ENCODE measurements around the gene SDR42E2. TPM values are rescaled to one million over a fixed set of nuclear protein-coding genes. Genes with fewer than 3 reads are reported as not detected.
A peak's percentile ranks its signal among the peaks of the same experiment; 100 is the strongest.
"Not testable (repeated sequence)": the region's sequence is repeated elsewhere in the genome, so short reads cannot be mapped to it uniquely, and the experiment has no call there.

Gene SDR42E2
- total RNA-seq, 2 experiments from 2014 or later = 0.23 to 0.44 TPM

DNA sequence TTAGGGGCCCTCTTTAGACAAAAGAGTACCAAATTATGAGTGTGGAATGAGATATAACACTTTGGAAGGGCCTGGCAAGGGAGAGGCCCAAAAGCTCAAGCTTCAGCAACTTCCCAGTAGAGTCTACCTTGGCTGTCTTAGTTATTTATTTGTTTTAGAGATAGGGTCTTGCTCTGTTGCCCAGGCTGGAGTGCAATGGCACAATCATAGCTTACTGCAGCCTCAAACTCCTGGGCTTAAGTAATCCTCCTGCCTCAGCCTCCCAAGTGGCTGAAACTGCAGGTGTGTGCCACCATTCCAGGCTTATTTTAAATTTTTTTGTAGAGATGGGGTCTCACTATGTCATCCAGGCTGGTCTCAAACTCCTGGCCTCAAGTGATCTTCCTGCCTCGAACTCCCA lies 10.3 kb downstream of the SDR42E2 start:
- DNase-seq; H3K27me3 Mint-ChIP-seq; H3K9me3 Mint-ChIP-seq; H3K4me3 Mint-ChIP-seq; ATAC-seq (ENCODE audit: low read depth); POLR2A ChIA-PET; H3K27ac Mint-ChIP-seq; H3K4me1 Mint-ChIP-seq; H3K36me3 Mint-ChIP-seq: not testable (repeated sequence)

DNA sequence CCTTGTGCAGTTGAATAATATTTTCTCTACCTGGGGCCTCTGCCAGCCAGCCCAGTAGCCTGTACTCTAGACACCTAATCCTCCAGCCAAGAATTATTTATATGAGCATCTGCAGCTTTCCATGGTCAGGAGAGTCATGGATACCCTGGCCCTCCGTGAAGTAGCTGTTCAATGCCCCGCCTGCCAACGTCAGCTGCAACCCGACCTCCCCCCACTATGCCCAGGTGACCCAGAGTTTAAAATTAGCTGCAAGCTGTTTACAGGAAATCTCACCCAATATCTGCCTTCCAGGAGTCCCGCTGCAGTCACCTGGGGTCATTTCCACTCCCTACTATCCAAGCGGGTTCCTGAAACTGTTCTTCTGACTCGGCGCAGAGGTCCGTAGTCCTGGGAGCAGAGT lies 12.3 kb downstream of the SDR42E2 start:
- Mint-ChIP-seq H3K27me3 (no peaks in the 10 kb centered on the region), H3K4me1 (no peaks in the 10 kb centered on the region), H3K4me3 (no peak overlapping the region), H3K36me3 (no peaks in the 10 kb centered on the region), H3K9me3 (no peaks in the 10 kb centered on the region), H3K27ac (no peak overlapping the region)
- DNase-seq (no peak), ATAC-seq (ENCODE audit: low read depth) (no peak)
- POLR2A ChIA-PET = no interaction called here

DNA sequence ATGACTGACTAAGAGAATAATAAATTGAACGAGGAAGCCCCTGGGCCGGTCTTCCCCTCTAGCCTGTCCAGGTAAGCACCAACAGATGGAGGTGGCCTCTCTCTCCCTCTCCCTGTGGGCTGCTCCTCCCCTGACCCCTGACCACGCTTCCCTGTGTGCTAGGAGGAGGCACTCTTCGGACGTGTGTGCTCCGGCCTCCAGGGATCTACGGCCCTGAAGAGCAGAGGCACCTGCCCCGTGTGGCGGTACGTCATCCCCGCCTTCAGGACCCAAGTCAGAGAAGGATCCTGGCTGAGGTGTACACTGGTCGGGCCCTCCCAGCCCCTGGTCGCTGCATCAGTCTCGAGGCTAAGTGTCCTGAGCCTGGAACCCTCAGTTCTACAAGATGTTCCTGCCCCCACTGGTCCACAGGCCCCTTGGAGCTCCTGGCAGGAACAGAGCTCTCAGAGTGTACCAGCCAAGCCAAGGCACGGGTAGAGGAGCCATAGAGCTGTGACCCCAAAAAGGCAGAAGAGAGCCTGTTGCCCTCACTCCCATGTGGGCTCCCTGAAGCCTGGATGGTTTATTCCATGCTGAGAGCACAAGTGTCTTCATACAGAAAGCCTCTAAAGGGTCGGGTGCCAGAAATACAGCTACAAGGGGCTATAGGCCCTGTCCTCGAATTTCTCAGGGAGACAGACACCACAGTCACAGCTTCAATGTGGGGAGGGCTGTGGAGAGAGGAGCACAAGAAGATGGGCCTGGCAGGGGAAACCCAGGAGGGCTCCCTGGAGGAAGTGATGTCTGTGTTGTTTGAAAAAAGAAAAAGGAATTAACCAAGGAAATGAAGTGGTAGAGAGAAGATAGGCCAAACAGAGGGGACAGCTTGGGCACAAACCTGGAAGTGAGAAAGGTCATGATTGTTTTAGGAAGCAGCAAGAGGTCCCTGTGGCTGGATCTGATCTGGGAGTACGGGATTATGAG lies 15.9 kb downstream of the SDR42E2 start:
- H3K4me1 Mint-ChIP-seq = no peaks in the 10 kb centered on the region
- H3K36me3 Mint-ChIP-seq = no peaks in the 10 kb centered on the region
- POLR2A ChIA-PET = no interaction called here
- no peak overlapping the region for H3K27ac Mint-ChIP-seq
- ATAC-seq (ENCODE audit: low read depth) = no peak
- DNase-seq = no peak
- H3K27me3 Mint-ChIP-seq = no peaks in the 10 kb centered on the region
- H3K4me3 Mint-ChIP-seq = no peak overlapping the region
- H3K9me3 Mint-ChIP-seq = no peaks in the 10 kb centered on the region

DNA sequence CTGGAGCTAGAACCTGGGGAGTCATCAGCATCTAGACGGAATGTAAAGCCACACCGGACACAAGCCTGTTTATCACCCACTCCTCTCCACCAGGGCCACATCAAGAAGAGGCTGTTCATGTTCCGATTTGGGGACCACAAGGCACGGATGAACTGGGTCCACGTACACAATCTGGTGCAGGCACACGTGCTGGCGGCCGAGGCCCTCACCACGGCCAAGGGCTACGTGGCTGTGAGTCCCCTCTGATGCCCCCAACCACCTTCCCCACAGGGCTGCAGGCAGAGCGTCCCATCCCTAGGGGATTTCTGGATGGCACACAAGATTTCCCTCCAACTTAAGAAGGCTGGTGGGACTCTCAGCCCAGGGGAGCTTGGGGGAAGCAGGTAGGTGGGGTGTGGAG lies 19.1 kb downstream of the SDR42E2 start:
- POLR2A ChIA-PET = no interaction called here
- no peak overlapping the region for H3K27ac Mint-ChIP-seq

DNA sequence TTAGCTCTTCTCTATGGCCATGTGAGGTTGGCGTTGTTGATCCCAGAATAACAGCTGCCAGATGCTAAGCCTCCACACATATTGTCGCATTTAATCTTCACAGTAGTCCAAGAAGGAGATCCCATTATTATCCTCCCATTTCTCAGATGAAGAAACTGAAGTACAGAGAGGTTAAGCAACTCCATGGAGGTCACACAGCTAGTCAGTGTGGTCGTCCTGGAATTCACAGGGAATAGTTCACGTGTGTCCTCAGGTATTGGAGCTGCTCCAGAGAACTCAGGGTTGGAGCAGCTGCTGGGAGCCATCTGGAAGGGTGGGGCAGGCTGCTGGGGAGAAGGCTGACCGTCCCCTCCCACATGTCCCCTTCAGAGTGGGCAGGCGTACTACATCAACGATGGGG lies 19.5 kb downstream of the SDR42E2 start:
- POLR2A ChIA-PET = no interaction called here
- Mint-ChIP-seq H3K4me1 (no peaks in the 10 kb centered on the region), H3K36me3 (no peaks in the 10 kb centered on the region), H3K27me3 (no peaks in the 10 kb centered on the region), H3K27ac (no peak overlapping the region), H3K9me3 (no peaks in the 10 kb centered on the region), H3K4me3 (no peak overlapping the region)
- ATAC-seq (ENCODE audit: low read depth) (no peak), DNase-seq (no peak)

More for the DNA sequence above, 19.1 kb downstream of the SDR42E2 start:
- H3K27me3 Mint-ChIP-seq = no peaks in the 10 kb centered on the region
- H3K36me3 Mint-ChIP-seq = no peaks in the 10 kb centered on the region
- H3K4me3 Mint-ChIP-seq = no peak overlapping the region
- ATAC-seq (ENCODE audit: low read depth) (no peak), DNase-seq (no peak)
- H3K4me1 Mint-ChIP-seq = no peaks in the 10 kb centered on the region
- H3K9me3 Mint-ChIP-seq = no peaks in the 10 kb centered on the region

DNA sequence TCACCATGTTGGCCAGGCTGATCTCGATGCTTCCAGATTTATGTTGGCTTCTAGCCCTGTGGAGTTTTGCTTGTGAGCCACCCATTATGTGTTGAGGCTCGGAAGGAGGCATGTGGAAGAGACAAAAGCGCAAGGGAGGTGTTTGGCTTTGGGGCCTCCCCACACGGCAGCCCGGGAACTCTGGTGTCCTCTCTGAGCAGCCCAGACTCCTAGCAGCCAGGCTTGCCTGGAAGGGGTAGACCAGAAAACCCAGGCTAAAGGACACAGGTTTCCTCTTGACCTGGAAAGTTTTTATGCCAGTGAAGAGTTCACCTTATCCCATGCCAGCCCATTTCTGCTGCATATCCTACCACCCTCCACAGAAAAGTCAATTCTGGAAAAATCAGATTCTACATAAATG lies 21.0 kb downstream of the SDR42E2 start:
- DNase-seq = no peak
- Mint-ChIP-seq H3K4me3 (no peak overlapping the region), H3K4me1 (peaks cover 3% of the 10 kb centered on the region), H3K27me3 (no peaks in the 10 kb centered on the region), H3K9me3 (no peaks in the 10 kb centered on the region), H3K27ac (no peak overlapping the region), H3K36me3 (no peaks in the 10 kb centered on the region)
- ATAC-seq (ENCODE audit: low read depth) = no peak
- POLR2A ChIA-PET = no interaction called here

DNA sequence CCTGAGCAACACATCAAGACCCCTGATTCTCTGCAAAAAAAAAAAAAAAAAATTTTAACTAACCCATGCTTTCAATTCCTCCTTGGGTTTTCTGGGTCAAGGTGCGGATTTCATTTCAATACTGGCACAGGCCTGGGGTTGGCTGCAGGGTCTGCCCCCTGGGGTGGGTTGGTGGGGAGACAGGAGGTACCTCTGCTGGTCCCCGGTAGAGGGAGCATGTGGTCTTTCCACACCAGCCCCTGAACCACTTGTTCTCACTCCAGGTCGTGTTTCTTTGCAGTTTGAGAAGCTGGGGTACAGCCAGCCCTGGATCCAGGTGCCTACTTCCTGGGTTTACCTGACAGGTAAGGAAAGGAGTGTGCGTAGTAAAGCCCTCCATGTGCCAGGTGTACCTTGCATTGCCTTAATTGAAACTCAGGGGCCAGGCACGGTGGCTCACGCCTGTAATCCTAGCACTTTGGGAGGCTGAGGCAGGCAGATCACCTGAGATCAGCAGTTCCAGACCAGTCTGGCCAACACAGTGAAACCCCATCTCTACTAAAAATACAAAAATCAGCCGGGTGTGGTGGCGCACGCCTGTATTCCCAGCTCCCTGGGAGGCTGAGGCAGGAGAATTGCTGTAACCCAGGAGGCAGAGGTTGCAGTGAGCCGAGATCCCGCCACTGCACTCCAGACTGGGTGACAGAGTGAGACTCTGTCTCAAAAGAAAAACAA lies 21.8 kb downstream of the SDR42E2 start:
- no peak overlapping the region for H3K27ac Mint-ChIP-seq
- ATAC-seq (ENCODE audit: low read depth) = no peak
- H3K9me3 Mint-ChIP-seq = no peaks in the 10 kb centered on the region

DNA sequence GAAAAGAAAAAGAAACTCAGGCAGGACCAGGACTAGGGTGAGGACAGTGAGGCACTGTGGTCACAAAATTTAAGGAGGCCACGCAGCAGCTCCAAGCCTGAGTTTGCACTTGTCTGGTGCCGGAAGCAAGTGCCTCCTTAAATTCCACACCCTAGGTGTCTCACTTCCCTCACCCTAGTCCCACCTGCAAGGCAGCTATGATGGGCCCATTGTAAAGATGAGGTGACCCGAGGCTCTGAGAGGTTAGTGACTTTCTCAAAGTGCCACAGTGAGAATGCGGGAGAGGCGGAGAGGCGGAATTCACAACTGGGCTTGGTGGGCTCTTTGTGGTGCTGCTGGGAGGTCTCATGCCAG lies 22.3 kb downstream of the SDR42E2 start:
- ATAC-seq (ENCODE audit: low read depth) (no peak), DNase-seq (no peak)
- POLR2A ChIA-PET = no interaction called here
- no peak overlapping the region for H3K4me3 Mint-ChIP-seq
- peaks cover 14% of the 10 kb centered on the region for H3K4me1 Mint-ChIP-seq
- no peaks in the 10 kb centered on the region for H3K36me3 Mint-ChIP-seq
- no peak overlapping the region for H3K27ac Mint-ChIP-seq
- H3K27me3 Mint-ChIP-seq = no peaks in the 10 kb centered on the region
- H3K9me3 Mint-ChIP-seq = no peaks in the 10 kb centered on the region

More for the DNA sequence above, 21.8 kb downstream of the SDR42E2 start:
- Mint-ChIP-seq H3K4me1 (peaks cover 8% of the 10 kb centered on the region), H3K36me3 (no peaks in the 10 kb centered on the region), H3K27me3 (no peaks in the 10 kb centered on the region), H3K4me3 (no peak overlapping the region)
- DNase-seq = no peak
- POLR2A ChIA-PET = no interaction called here

DNA sequence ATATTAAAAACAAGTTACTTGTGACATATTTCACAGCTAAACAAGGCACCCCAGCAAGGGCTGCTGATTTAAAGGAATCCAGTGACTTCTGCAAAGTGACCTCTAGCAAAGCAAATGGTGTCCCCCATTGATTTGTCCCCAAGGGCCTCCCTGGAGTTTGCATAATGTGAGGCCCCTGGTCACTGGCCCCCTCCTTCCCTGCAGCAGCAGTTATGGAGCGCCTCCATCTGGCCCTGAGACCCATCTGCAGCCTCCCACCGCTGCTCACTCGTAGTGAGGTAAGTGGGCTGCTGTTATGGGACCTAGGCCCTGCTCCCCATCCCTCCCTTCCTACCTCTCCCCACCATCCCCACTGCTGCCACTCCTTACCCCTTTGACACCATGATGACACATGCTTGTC lies 24.2 kb downstream of the SDR42E2 start:
- no peak overlapping the region for H3K4me3 Mint-ChIP-seq
- no peaks in the 10 kb centered on the region for H3K36me3 Mint-ChIP-seq
- no peak for DNase-seq
- H3K4me1 Mint-ChIP-seq = peaks cover 16% of the 10 kb centered on the region
- no peaks in the 10 kb centered on the region for H3K9me3 Mint-ChIP-seq
- H3K27ac Mint-ChIP-seq = no peak overlapping the region
- no peak for ATAC-seq (ENCODE audit: low read depth)
- H3K27me3 Mint-ChIP-seq = no peaks in the 10 kb centered on the region
- POLR2A ChIA-PET = interaction anchor here (0.7 kb wide), 1 partner anchor 184 kb away, joined by 10 read pairs; no protein-coding TSS in a partner anchor

DNA sequence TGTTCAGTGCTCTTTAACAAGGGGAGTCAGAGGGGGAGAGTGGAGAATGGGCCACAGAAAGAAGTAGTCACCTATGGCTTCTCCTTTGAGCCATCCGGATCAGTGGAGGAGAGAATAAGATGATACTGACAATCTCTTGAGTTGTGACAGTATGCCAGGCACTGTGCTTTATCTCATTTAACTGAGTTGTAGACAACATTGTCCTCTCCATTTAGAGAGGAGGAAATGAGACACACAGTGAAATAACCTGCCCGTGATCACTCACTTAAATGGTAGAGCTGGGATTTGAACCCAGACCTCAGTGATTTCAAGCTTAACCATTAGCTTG lies 25.9 kb downstream of the SDR42E2 start:
- no peak for DNase-seq
- H3K27me3 Mint-ChIP-seq = no peaks in the 10 kb centered on the region
- no peak overlapping the region for H3K4me3 Mint-ChIP-seq
- no peaks in the 10 kb centered on the region for H3K9me3 Mint-ChIP-seq
- peak overlapping the region; percentile 100 for H3K27ac Mint-ChIP-seq
- no peaks in the 10 kb centered on the region for H3K36me3 Mint-ChIP-seq
- POLR2A ChIA-PET = interaction anchor here (0.7 to 2.3 kb wide), 5 partner anchors 18 to 1387 kb away, joined by 3 to 14 read pairs (median 3); partner anchors contain the start of genes EEF2K and UQCRC2
- no peak for ATAC-seq (ENCODE audit: low read depth)
- peaks cover 30% of the 10 kb centered on the region for H3K4me1 Mint-ChIP-seq

DNA sequence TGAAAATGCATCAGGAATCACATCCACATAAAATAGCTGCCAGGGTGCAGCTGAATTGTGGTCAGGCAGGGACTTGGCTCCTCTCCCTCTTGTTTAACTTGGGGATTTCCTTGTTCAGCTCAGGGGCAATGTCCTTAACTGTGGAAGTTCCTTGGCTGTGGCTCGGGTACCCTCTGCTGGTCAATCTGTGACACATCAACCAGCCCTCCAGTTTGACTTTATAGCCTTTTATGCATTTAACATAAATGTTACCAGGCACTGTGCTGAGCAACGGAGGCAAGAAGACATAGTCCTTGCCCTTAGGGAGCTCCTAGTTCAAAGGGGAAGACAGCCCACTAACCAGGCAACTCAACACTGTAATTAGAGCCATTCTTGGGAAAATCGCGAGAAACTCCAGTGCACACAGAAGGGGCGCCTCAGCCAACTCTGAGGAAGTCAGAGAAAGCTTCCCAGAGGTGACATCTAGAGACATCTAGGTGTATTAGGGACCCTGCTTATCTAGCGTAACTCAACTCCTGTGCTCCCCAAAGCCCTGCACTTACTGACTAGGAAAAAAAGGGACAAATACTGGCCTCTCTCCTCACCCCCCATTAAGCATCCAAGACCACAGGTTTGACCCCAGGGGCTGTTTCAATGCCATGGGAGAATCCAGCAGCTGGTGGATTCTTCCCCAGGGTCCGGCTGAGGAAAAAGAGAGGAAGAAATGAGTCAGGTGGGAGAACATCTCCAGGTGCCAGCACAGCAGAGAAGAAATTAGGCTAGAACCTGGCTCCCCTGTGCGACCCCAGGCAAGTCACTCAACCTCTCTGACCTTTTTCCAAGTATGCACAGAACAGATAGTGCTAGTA lies 26.5 kb downstream of the SDR42E2 start:
- Mint-ChIP-seq H3K4me1 (peaks cover 35% of the 10 kb centered on the region), H3K36me3 (no peaks in the 10 kb centered on the region), H3K27me3 (no peaks in the 10 kb centered on the region), H3K9me3 (no peaks in the 10 kb centered on the region), H3K4me3 (peak overlapping the region; percentile 98), H3K27ac (peak overlapping the region; percentile 100)
- no peak for ATAC-seq (ENCODE audit: low read depth)
- DNase-seq = peak; percentile 58
- POLR2A ChIA-PET = interaction anchor here (0.7 to 4.6 kb wide), 7 partner anchors 17 to 1388 kb away, joined by 3 to 27 read pairs (median 3); partner anchors contain the start of genes EEF2K, POLR3E and UQCRC2

DNA sequence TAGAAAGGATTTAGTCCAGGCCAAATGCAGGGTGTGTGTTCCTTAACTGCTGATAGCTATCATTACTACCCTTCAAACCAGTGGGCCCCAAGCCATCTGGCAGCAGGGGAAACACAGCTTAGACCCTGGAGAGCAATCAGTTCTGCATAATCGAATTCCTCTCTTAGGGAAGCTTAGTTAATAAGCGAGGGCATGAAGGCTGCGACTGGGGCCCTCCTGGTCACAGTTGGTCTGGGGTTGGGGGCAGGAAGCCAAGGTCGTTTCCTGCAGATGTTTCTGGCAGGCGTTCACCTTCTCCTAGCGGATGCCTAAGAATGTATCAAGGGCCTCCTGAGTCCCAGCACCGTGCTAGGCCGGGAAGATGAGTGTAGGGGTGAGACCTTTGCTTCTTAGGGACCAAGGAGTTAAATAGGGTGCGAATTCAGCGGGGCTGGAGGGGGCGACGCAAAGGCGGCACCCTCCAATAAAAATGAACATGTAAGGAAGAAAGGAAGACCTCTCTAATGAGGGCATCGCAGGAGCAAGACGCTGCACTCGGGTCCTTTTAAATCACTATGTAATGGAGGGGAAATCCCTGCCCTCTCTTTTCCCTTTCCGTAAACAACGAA lies 27.3 kb downstream of the SDR42E2 start:
- peaks cover 40% of the 10 kb centered on the region for H3K4me1 Mint-ChIP-seq
- POLR2A ChIA-PET = interaction anchor here (1.3 to 4.6 kb wide), 5 partner anchors 108 to 239 kb away, joined by 3 to 27 read pairs (median 4); partner anchors contain the start of genes MOSMO, POLR3E and UQCRC2
- peak overlapping the region; percentile 100 for H3K27ac Mint-ChIP-seq
- no peaks in the 10 kb centered on the region for H3K27me3 Mint-ChIP-seq
- DNase-seq (peak; percentile 54), ATAC-seq (ENCODE audit: low read depth) (no peak)
- H3K36me3 Mint-ChIP-seq = no peaks in the 10 kb centered on the region
- peak overlapping the region; percentile 98 for H3K4me3 Mint-ChIP-seq
- H3K9me3 Mint-ChIP-seq = no peaks in the 10 kb centered on the region
